HCT116 (cell line): ENCODE results near the gene ADGRV1.

ENCODE experiments used
- CEBPB ChIP-seq: IDR thresholded peaks from 2 replicates; pipeline ENCODE4 v1.6.1; 2012; ENCODE audit warnings: low read depth
- CTCF ChIP-seq, 3 experiments: fragments of 200-600 bp in 1 of 3; sonication (generic) in 1 of 3; IDR thresholded peaks in 2 of 3; conservative IDR thresholded peaks in 1 of 3; 2 replicates each; pipeline ENCODE4 v1.5.1; 2012 to 2017; ENCODE audit warnings: low read depth in 2 of 3, low read length in 2 of 3, antibody characterized with exemption in 1 of 3, borderline replicate concordance in 1 of 3, control low read depth in 1 of 3, mild to moderate bottlenecking in 1 of 3, mixed read lengths in 1 of 3, mixed run types in 1 of 3, moderate library complexity in 1 of 3; ENCODE audit not compliant: insufficient read depth in 1 of 3
- ELF1 ChIP-seq: IDR thresholded peaks from 2 replicates; pipeline ENCODE4 v1.6.1; 2012; ENCODE audit warnings: low read depth, borderline replicate concordance
- EZH2phosphoT487 ChIP-seq: fragments of 200-600 bp; IDR thresholded peaks from 2 replicates; pipeline ENCODE4 v1.6.1; 2018; ENCODE audit warnings: antibody characterized with exemption, borderline replicate concordance
- JUND ChIP-seq: IDR thresholded peaks from 2 replicates; pipeline ENCODE4 v1.6.1; 2012
- POLR2A ChIP-seq: IDR thresholded peaks from 2 replicates; pipeline ENCODE4 v1.7.0; 2011; ENCODE audit warnings: borderline replicate concordance; ENCODE audit not compliant: insufficient read depth, insufficient read length; ENCODE audit errors: extremely low read depth
- POLR2AphosphoS5 ChIP-seq: IDR thresholded peaks from 2 replicates; pipeline ENCODE4 v1.6.1; 2011; ENCODE audit warnings: mild to moderate bottlenecking, low read depth, low read length, moderate library complexity
- REST ChIP-seq: IDR thresholded peaks from 2 replicates; pipeline ENCODE4 v1.6.1; 2012; ENCODE audit warnings: low read depth
- SIN3A ChIP-seq: IDR thresholded peaks from 2 replicates; pipeline ENCODE4 v1.6.1; 2012; ENCODE audit warnings: low read depth

GRCh38 chr5:91076138-91076537 is 517.5 kb downstream of the ADGRV1 start:
- TF ChIP-seq CTCF (IDR thresholded peaks at IDR 0.05 in 2 of 3, conservative IDR thresholded peaks at IDR 0.05 in 1 of 3; ENCODE audit: borderline replicate concordance in 1 of 3, insufficient read depth in 1 of 3, low read depth in 2 of 3, low read length in 2 of 3) (no peak), POLR2A (no peak), EZH2phosphoT487 (no peak), POLR2AphosphoS5 (no peak), REST (no peak), JUND (no peak), ELF1 (no peak), CEBPB (no peak), SIN3A (no peak)
